Hippocampal formation (tissue), 2 donors: Measurements from ENCODE around the gene MAD1L1.
A peak's percentile ranks its signal among the peaks of the same experiment; 100 is the strongest.
"Not testable (repeated sequence)": the region's sequence is repeated elsewhere in the genome, so short reads cannot be mapped to it uniquely, and the experiment has no call there.

ENCODE experiments used
- DNase-seq, 2 donors: peaks; one replicate each; lab custom pipeline; 2025; lab: John Stamatoyannopoulos, UW

The MAD1L1 gene

GRCh38 chr7:2232766-2233520, at the start of gene MAD1L1:
MAD1L1 (minus strand) TSS chr7:2232945; CDS start chr7:2230133, 2,812 bp downstream.
- peak; percentile 64 to 79 for DNase-seq

- DNase-seq, result no peak
Observed at GRCh38 chr7:2282185-2282751, 49.5 kb upstream of the MAD1L1 start.

DNA sequence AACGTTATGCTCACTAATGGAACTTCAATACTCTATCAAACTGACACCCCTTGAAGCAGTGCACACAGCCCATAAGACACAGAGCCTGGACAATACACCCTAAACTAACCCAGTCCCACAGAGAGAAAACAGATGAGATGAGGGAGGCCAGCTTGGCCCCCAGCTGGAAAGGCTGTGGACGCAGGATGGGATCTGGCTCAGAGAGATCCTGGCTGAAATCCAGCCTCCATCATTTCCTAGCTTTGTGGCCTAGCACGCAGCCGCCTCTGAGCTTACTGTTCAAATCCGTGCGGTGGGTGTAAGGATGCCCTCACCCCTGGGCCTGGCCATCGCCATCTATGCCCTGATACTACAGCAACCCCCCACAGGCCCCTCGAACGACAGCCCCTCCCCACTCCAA, 48.8 kb upstream of the MAD1L1 start:
- DNase-seq, result no peak

DNA sequence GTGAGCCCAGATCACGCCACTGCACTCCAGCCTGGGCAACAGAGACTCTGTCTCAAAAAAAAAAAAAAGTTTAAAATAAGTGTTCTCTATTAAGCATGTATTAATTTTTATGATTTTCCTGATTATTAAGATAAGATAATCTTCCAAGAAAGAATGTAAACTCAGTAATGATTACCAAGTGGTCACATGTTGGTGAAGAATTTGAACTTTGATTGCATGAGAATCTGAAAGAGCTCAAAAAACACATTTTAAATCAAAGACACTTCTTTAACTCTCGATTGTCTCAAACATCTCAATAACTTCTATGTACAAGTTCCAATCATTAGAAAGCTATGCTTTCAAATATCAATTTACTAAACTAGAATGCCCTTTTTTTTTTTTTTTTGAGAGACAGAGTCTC, 47.7 kb upstream of the MAD1L1 start:
- no peak for DNase-seq

- no peak for DNase-seq
Observed at GRCh38 chr7:2279896-2280295, 47.2 kb upstream of the MAD1L1 start.

- no peak for DNase-seq
Observed at GRCh38 chr7:2278026-2278425, 45.3 kb upstream of the MAD1L1 start.

DNA sequence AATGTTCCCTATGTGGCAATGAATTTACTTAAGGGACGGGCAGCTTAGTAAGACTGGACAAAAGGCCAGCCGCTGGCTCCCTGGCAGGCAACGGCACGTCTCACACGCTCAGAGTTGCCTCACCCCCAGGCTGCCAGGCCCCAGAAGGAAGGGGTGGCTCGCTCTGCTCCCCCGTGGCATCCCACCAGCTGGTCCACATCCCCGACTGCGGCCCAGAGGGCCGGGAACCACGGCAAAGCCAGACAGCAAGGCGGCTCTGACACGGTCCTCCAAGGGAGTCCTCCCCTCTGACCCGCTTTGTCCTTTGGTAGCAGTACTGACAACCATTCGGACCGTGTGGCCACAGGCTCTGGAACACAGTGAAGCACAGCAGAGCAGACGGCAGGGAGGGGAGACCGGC, 43.4 kb upstream of the MAD1L1 start:
- no peak for DNase-seq

DNA sequence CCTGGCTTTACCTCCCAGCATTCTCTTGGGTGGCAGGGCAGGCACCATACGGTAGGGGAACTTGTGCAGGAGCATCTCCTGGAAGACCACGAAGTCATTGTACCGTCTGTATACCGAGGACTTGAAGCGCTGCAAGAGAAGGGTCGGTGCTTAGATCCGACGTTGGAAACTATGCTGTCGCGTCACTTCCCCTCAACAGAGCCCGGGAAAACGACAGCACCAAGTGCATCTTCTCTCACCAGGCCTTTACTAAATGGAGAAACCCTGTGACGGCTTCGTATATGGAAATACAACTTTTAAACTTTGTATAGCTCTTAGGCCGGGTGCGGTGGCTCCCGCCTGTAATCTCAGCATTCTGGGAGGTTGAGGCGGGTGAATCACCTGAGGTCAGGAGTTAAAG, 42.4 kb upstream of the MAD1L1 start:
- DNase-seq, result no peak

DNA sequence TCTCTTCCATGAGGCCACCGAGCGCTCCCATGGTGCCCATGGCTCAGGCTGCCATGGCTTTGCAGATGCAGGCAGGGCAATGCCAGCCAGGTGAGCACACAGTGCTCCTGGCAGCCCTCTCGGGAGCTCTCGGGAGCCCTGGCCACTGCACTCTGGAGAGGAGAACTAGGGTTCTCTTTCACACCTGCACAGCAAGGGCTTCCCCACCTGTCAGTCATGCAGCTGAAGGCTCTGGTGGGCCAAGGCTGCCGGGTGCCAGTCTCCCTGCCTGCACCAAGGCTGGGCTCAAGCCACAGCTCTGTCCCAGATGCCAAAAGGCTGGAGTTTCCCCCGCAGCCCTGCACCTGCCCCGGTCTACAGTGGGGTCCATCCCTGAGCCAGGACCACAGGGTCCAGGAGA, 41.9 kb upstream of the MAD1L1 start:
- no peak for DNase-seq

- DNase-seq, result no peak
Observed at GRCh38 chr7:2273866-2274265, 41.1 kb upstream of the MAD1L1 start.

GRCh38 chr7:2272031-2272430, 39.3 kb upstream of the MAD1L1 start:
- DNase-seq, result no peak

DNA sequence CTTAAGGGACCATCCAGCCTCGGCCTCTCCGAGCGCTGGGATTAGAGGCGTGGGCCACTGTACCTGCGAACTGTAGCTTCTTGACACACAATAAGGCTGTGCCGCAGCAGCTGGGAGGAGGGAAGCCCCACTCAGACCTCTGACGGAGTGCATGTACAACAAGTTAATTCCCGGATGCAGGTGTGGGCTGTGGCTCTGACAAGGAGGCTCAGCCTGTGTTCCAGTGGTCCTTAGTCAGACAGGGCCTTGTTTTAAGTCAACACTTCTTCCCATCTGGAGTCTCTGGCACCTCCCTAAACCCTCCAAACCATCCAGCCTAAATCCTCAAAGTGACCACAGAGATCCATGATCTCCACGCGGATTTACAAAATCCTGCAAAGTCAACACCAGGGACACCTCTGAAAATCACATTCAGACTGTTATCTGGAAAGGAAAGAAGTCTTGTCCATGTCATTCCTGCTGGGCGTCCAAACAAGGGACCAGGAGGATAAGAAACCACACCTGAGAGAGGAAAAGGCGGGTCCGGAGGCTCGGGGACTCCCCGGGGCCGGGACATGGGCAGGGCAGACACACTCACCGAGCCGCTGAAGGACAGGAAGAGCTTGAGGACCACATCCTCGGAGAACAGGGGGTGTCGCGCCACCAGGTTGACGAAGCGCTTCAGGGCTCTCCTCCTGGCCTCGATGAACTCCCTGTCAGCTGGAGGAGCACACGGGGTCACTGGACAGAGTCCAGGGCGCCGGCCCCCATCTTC, 38.7 kb upstream of the MAD1L1 start:
- no peak for DNase-seq

DNA sequence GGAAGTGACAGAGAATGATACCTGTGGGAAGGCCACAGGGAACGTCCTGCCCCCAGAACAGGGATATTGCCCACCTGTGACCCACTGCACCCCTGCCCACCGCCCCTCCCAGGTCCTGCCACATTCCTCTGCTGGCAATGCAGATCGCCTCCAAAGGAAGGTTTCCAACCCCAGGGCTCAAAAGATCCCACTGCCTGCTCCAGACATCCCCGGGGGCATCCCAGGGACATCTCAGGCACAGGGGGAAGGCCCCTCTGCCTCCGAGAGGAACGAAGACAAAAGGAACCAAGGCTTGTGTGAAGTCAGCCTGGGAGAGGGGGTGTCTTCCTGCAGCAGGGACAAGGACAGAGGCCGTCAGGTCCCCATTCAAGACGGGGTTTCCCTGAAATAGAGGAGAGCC, 37.8 kb upstream of the MAD1L1 start:
- DNase-seq, result no peak

GRCh38 chr7:2269991-2270460, 37.3 kb upstream of the MAD1L1 start:
- no peak for DNase-seq

DNA sequence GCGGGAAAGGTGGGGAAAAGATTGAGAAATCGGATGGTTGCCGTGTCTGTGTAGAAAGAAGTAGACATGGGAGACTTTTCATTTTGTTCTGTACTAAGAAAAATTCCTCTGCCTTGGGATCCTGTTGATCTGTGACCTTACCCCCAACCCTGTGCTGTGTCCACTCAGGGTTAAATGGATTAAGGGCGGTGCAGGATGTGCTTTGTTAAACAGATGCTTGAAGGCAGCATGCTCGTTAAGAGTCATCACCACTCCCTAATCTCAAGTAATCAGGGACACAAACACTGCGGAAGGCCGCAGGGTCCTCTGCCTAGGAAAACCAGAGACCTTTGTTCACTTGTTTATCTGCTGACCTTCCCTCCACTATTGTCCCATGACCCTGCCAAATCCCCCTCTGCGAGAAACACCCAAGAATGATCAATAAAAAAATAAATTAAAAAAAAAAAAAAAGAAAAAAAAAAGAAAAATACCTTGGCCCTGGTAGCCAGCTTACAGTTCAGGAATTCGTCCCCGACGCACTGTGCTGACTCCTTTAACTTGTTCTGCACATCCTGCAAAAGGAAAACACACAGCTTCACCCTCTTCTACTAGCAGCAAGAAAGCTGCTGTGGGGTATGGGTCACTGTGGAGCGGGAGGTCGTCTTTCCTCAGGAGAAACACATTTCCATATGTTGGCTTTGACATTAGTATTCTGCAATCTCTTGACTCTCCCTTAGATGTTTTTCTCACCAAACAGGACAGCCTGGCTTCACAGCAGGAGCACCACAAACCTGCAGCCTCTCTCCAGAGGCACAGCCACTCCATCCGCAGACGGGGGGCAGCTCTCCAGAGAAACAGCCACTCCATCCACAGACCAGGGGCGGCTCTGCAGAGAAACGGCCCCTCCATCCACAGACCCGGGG, 36.6 kb upstream of the MAD1L1 start:
- not testable (repeated sequence) for DNase-seq

DNA sequence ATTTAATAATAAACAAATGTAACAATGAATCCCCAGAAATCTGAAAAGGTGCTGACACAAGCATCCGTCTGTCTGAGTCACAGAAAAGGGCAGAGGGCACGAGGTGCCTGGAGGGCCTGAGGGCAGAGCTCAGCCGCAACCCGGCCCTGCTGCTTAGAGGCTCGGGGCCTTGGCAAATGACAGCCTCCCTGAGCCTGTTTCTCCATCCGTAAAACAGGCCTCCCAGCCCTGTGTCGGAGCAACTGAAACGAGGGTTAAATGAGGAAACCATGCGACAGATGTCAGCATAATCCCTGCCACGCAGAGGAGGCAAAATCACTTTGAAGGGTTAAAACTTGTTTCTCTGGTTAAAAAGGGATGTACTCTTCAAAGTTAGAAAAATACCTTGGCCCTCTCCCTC, 34.2 kb upstream of the MAD1L1 start:
- no peak for DNase-seq

- DNase-seq, result no peak
Observed at GRCh38 chr7:2264158-2264557, 31.4 kb upstream of the MAD1L1 start.

GRCh38 chr7:2263176-2263575, 30.4 kb upstream of the MAD1L1 start:
- DNase-seq, result no peak

GRCh38 chr7:2261611-2262010, 28.9 kb upstream of the MAD1L1 start:
- DNase-seq, result no peak

- DNase-seq, result no peak
Observed at GRCh38 chr7:2260820-2261219, 28.1 kb upstream of the MAD1L1 start.

DNA sequence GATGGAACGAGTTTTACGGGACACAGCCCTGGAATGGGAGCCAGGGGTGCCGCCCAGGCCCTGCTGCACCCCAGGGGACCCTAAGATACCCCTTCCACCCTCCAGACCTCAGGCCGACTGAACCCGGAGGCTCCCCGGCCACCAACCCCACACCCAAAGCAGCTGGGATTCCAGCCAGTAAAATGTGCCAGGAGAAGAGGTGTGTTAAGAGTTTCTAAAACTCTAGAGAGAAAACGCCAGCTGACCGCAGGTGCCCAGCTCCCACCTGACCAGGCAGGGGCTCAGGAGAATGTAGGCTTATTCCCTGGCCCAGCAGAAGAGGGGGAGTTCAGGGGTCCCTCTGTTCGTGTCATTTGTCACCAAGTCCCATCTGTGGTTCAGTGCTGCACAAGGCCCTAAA, 26.7 kb upstream of the MAD1L1 start:
- no peak for DNase-seq
